PC-3 (cell line): Measurements from ENCODE around the gene ADD3. TPM values are rescaled to one million over a fixed set of nuclear protein-coding genes. Genes with fewer than 3 reads are reported as not detected.

Experiments used
- ATAC-seq: fragments of 200-7000 bp; cut with Tn5 transposase; 2 replicates; pipeline ENCODE4 v1.9.1; 2020; ENCODE audit warnings: mild to moderate bottlenecking, moderate library complexity
- BruUV-seq: library from RNA; stranded (reverse); fragments of 400-500 nt; replicated peaks from 2 replicates; lab custom pipeline; 2021; lab: Mats Ljungman, UMichigan
- CTCF ChIA-PET: fragments of 300-600 bp; sonication (Branson Sonifier 250); formaldehyde crosslinking; loops from one replicate; lab custom pipeline; 2022; ENCODE audit warnings: antibody characterized with exemption; lab: Charles Lee
- POLR2A ChIA-PET: fragments of 300-600 bp; sonication (Branson Sonifier 250); formaldehyde crosslinking; loops from one replicate; lab custom pipeline; 2022; ENCODE audit warnings: antibody characterized with exemption; ENCODE audit not compliant: unreplicated experiment; lab: Charles Lee
- DNase-seq: peaks from one replicate; pipeline ENCODE4 v3.0.0-alpha.2; 2015
- H2AFZ ChIP-seq: fragments of 300-600 bp; sonication (generic); 2 replicates; pipeline ENCODE4 v1.6.0; 2016; ENCODE audit warnings: antibody characterized with exemption, low read length
- H3F3A ChIP-seq: fragments of 300-600 bp; sonication (generic); one replicate; pipeline ENCODE4 v1.6.0; 2017; ENCODE audit warnings: antibody characterized with exemption, low read length, control low read depth, mild to moderate bottlenecking; ENCODE audit not compliant: unreplicated experiment
- H3K27ac ChIP-seq: fragments of 300-600 bp; sonication (generic); 2 replicates; pipeline ENCODE4 v1.5.1; 2016; ENCODE audit warnings: mild to moderate bottlenecking, low read length
- H3K27me3 ChIP-seq: fragments of 300-600 bp; sonication (generic); 2 replicates; pipeline ENCODE4 v1.6.1; 2016; ENCODE audit warnings: low read length, mixed read lengths
- H3K36me3 ChIP-seq: fragments of 300-600 bp; sonication (generic); 2 replicates; pipeline ENCODE4 v1.6.1; 2016; ENCODE audit warnings: low read depth, mixed run types, low read length, mixed read lengths
- H3K4me1 ChIP-seq: fragments of 300-600 bp; sonication (generic); 2 replicates; pipeline ENCODE4 v1.5.1; 2016; ENCODE audit warnings: low read length; ENCODE audit not compliant: insufficient read depth
- H3K4me2 ChIP-seq: fragments of 300-600 bp; sonication (generic); 2 replicates; pipeline ENCODE4 v1.6.0; 2016; ENCODE audit warnings: low read length
- H3K4me3 ChIP-seq: fragments of 300-600 bp; sonication (generic); 2 replicates; pipeline ENCODE4 v1.5.1; 2016; ENCODE audit warnings: mild to moderate bottlenecking, low read length, mixed read lengths
- H3K79me2 ChIP-seq: fragments of 300-600 bp; sonication (generic); 2 replicates; pipeline ENCODE4 v1.6.1; 2017; ENCODE audit warnings: low read length, mixed read lengths
- H3K9ac ChIP-seq: fragments of 300-600 bp; sonication (generic); 2 replicates; pipeline ENCODE4 v1.6.0; 2016; ENCODE audit warnings: mild to moderate bottlenecking, low read length
- H3K9me2 ChIP-seq: fragments of 300-600 bp; sonication (generic); replicated peaks from 2 replicates; pipeline ENCODE4 v1.6.1; 2016; ENCODE audit warnings: mixed run types, low read length, mixed read lengths
- H3K9me3 ChIP-seq: fragments of 300-600 bp; sonication (generic); 2 replicates; pipeline ENCODE4 v1.6.1; 2016; ENCODE audit warnings: low read length, mixed read lengths
- H4K20me1 ChIP-seq: fragments of 300-600 bp; sonication (generic); 2 replicates; pipeline ENCODE4 v1.6.1; 2016; ENCODE audit warnings: low read length, mixed read lengths
- EZH2 ChIP-seq: fragments of 300-600 bp; sonication (generic); IDR thresholded peaks from one replicate; pipeline ENCODE4 v1.6.1; 2017; ENCODE audit warnings: antibody characterized with exemption, mild to moderate bottlenecking, low read length; ENCODE audit not compliant: unreplicated experiment
- EZH2phosphoT487 ChIP-seq: fragments of 300-600 bp; sonication (generic); IDR thresholded peaks from 2 replicates; pipeline ENCODE4 v1.6.1; 2018; ENCODE audit warnings: mild to moderate bottlenecking, antibody characterized with exemption, low read length, borderline replicate concordance
- intact Hi-C: fragments of 100-400 bp; cut with micrococcal nuclease; formaldehyde crosslinking; loops from 2 replicates; pipeline ENCODE4 v1.9.0; 2023
- total RNA-seq: library from RNA; depleted of rRNA; stranded (reverse); fragments of >200 nt; gene quantifications from 2 replicates; pipeline ENCODE4 v1.2.3, GENCODE V29; 2014
- TF ChIP-seq, protein P1 (sequence below): fragments of 300-600 bp; sonication (generic); conservative IDR thresholded peaks from 2 replicates; pipeline ENCODE4 v1.5.1; 2017; ENCODE audit warnings: antibody characterized with exemption, low read depth, mild to moderate bottlenecking, low read length

ADD3 gene
- total RNA-seq, 1 experiment from 2014 or later: 25.7 TPM

DNA sequence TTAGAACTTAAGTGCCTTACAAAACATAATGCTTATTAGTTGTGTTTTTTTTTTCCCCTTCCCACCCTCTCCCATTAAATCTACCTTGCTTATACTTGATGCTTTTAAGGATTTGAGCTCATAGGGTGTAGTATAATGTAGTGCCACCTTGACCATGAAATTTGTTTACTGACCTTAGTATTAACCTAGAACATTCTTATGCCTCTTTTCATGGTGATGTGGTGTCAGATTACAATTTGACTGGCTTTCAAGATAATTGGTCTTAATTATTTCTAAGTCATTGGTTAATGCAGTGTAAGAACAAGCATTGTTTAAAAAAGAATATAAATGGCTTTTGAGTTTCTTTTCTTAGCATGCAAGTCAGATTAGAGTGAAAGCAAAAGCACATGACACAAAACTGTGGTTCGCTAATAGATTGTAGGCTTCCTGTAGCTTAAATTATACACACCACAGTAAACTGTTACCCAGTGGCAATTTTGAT, 61.8 kb downstream of the ADD3 start:
- DNase-seq (no peak), ATAC-seq (no peak)
- H3K27me3 ChIP-seq: no peaks in the 10 kb centered on the region
- H3K9me2 ChIP-seq: no peaks in the 10 kb centered on the region
- no peak overlapping the region for H3K4me3 ChIP-seq
- no peak overlapping the region for H2AFZ ChIP-seq
- H3K4me1 ChIP-seq: peaks cover 7% of the 10 kb centered on the region; the same call in 1 of the 2 replicates
- H3K9ac ChIP-seq: no peak overlapping the region
- CTCF ChIA-PET: no interaction called here
- POLR2A ChIA-PET: no interaction called here
- no peaks in the 10 kb centered on the region for H3K36me3 ChIP-seq
- no peaks in the 10 kb centered on the region for H3K79me2 ChIP-seq
- H3K4me2 ChIP-seq: no peak overlapping the region
- intact Hi-C loops: no loop called here
- no peak for TF ChIP-seq EZH2
- TF ChIP-seq, protein P1, sequence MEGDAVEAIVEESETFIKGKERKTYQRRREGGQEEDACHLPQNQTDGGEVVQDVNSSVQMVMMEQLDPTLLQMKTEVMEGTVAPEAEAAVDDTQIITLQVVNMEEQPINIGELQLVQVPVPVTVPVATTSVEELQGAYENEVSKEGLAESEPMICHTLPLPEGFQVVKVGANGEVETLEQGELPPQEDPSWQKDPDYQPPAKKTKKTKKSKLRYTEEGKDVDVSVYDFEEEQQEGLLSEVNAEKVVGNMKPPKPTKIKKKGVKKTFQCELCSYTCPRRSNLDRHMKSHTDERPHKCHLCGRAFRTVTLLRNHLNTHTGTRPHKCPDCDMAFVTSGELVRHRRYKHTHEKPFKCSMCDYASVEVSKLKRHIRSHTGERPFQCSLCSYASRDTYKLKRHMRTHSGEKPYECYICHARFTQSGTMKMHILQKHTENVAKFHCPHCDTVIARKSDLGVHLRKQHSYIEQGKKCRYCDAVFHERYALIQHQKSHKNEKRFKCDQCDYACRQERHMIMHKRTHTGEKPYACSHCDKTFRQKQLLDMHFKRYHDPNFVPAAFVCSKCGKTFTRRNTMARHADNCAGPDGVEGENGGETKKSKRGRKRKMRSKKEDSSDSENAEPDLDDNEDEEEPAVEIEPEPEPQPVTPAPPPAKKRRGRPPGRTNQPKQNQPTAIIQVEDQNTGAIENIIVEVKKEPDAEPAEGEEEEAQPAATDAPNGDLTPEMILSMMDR: no peak
- TF ChIP-seq EZH2phosphoT487: no peak
- H3K27ac ChIP-seq: no peak overlapping the region
- no peaks in the 10 kb centered on the region for H3F3A ChIP-seq
- no TSS peak for BruUV-seq
- no peaks in the 10 kb centered on the region for H4K20me1 ChIP-seq
- no peaks in the 10 kb centered on the region for H3K9me3 ChIP-seq

DNA sequence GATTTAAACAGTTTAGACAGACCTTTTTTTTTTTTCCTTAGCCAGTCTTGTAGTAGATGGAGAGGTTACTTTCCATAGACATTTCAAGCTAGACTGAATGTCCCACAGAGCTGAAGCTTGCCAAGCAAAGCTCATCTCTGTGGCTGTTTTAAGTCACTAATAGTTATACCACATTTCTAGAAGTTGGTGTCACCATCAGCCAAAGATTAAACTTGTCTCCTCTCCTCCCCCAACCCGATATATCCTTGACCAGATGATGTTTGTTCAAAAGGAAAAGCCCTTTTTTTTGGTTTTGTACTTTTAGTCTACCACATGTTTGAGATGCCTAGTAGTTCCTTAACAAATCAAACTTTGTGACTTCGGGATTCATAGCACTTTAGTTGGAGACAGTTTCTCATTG, 66.1 kb downstream of the ADD3 start:
- no peaks in the 10 kb centered on the region for H3K27me3 ChIP-seq
- H3F3A ChIP-seq: no peaks in the 10 kb centered on the region
- peaks cover 33% of the 10 kb centered on the region for H3K4me1 ChIP-seq
- no peaks in the 10 kb centered on the region for H3K9me3 ChIP-seq
- CTCF ChIA-PET: no interaction called here
- intact Hi-C loops: no loop called here
- H2AFZ ChIP-seq: no peak overlapping the region
- no peak overlapping the region for H3K4me2 ChIP-seq
- no peaks in the 10 kb centered on the region for H4K20me1 ChIP-seq
- no peak overlapping the region for H3K4me3 ChIP-seq
- POLR2A ChIA-PET: no interaction called here
- DNase-seq (no peak), ATAC-seq (no peak)
- TF ChIP-seq EZH2phosphoT487 (no peak), EZH2 (no peak)
- TF ChIP-seq, protein P1: no peak
- H3K9me2 ChIP-seq: no peaks in the 10 kb centered on the region
- H3K9ac ChIP-seq: no peak overlapping the region
- no peak overlapping the region for H3K27ac ChIP-seq
- no peaks in the 10 kb centered on the region for H3K36me3 ChIP-seq
- no TSS peak for BruUV-seq
- H3K79me2 ChIP-seq: 0 out of 2 replicates have a peak, but pooled peaks cover 4% of the 10 kb centered on the region

DNA sequence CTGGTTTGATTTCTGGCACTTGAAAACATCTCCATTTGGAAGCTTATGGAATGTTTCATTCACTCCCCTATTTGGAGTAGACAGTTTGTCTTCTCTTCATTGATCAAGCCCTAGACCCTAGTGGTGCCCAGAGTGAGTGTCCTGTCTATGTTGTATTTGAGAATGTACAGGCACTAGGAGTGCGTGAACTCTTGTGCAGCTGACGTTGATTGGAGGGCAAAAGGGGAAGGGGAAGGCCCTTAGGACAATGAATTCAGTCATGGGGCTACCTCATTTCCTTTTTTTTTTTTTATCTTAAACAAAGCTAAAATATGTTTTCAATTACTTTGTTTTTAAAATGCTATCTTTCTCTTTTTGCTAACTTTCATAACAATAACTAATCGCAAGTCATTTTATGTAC, 66.5 kb downstream of the ADD3 start:
- H3K9me3 ChIP-seq: no peaks in the 10 kb centered on the region
- H3K9ac ChIP-seq: no peak overlapping the region
- no peaks in the 10 kb centered on the region for H4K20me1 ChIP-seq
- no peak for DNase-seq
- no peak overlapping the region for H2AFZ ChIP-seq
- no TSS peak for BruUV-seq
- no peaks in the 10 kb centered on the region for H3K36me3 ChIP-seq
- H3F3A ChIP-seq: no peaks in the 10 kb centered on the region
- ATAC-seq: no peak
- ChIA-PET CTCF (no interaction called here), POLR2A (no interaction called here)
- no peak overlapping the region for H3K27ac ChIP-seq
- peaks cover 33% of the 10 kb centered on the region for H3K4me1 ChIP-seq
- intact Hi-C loops: no loop called here
- H3K4me3 ChIP-seq: no peak overlapping the region
- H3K79me2 ChIP-seq: 0 out of 2 replicates have a peak, but pooled peaks cover 4% of the 10 kb centered on the region
- H3K27me3 ChIP-seq: no peaks in the 10 kb centered on the region
- H3K9me2 ChIP-seq: no peaks in the 10 kb centered on the region
- TF ChIP-seq EZH2 (no peak), EZH2phosphoT487 (no peak)
- TF ChIP-seq, protein P1: no peak
- no peak overlapping the region for H3K4me2 ChIP-seq
